ENCODE measurements around the gene ULK1.
"Not testable (repeated sequence)": the region's sequence is repeated elsewhere in the genome, so short reads cannot be mapped to it uniquely, and the experiment has no call there.

The ULK1 gene

DNA sequence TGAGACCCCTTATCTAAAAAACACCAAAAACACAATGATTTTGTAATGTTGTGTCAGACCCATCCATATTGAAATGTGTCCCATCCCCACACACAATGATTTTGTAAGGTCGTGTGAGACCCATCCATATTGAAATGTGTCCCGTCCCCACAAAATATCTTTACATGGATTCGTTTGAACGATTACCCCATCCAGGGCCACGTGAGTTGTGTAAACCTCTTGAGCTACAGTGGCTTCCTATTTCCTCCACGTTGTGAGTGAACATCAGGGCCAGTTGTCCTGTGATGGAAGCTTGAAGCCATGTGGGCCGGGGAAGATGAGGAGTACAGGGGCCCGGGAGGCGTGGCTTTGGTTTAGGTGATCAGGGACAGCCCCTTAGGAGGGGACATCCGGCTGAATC is 27.0 kb upstream of the ULK1 start:
- no peak for DNase-seq (ENCODE audit: low read depth, low spot score)
- H3K4me3 ChIP-seq (ENCODE audit: low read depth, low read length) = no peak overlapping the region
- TF ChIP-seq, protein P1, sequence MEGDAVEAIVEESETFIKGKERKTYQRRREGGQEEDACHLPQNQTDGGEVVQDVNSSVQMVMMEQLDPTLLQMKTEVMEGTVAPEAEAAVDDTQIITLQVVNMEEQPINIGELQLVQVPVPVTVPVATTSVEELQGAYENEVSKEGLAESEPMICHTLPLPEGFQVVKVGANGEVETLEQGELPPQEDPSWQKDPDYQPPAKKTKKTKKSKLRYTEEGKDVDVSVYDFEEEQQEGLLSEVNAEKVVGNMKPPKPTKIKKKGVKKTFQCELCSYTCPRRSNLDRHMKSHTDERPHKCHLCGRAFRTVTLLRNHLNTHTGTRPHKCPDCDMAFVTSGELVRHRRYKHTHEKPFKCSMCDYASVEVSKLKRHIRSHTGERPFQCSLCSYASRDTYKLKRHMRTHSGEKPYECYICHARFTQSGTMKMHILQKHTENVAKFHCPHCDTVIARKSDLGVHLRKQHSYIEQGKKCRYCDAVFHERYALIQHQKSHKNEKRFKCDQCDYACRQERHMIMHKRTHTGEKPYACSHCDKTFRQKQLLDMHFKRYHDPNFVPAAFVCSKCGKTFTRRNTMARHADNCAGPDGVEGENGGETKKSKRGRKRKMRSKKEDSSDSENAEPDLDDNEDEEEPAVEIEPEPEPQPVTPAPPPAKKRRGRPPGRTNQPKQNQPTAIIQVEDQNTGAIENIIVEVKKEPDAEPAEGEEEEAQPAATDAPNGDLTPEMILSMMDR (IDR thresholded peaks at IDR 0.05; ENCODE audit: insufficient read depth, low read length, missing control alignments) = no peak
- CTCF ChIA-PET = interaction anchor here (0.7 kb wide), 1 partner anchor 15 kb away, joined by 4 read pairs; no protein-coding TSS in a partner anchor
- POLR2A ChIA-PET = no interaction called here

DNA sequence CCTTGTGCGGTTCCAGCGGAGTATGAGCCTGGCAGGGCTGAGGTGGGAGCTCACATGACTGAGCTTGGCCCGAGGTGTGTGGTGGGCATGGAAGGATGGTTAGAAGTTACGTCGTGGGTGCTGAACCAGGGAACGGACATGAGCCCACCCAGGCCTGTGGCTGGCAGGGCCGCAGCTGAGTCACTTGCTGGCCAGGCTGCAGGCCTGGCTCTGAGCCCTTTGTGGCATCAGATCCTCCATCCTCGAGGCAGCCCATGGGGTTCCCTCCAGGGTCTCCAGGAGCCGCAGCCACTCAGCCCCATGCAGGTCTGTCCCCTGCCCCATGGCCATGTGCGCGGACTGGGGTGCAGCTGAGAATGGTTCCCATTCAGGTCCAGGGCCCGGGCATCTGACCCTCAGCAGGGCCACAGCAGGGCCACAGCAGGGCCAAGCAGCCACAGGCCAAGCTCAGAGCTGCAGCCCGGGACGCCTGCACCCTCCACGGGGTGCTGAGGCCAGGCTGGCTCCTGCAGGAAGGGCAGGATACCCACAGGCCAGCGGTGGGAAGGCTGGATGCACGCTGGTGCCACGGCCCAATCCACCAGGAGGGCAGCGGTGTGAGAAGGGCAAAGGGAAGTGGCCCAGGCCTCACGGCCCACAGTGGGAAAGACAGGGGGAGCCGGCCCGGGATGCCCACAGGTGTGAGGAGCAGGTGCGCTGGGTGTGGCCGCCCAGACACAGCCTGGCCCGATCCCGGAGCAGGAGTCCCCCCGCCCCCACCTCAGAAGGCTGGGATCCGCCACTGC is 26.3 kb upstream of the ULK1 start:
- CTCF ChIA-PET = interaction anchor here (0.7 kb wide), 1 partner anchor 14 kb away, joined by 4 read pairs; no protein-coding TSS in a partner anchor
- TF ChIP-seq, protein P1 (IDR thresholded peaks at IDR 0.05; ENCODE audit: insufficient read depth, low read length, missing control alignments) = no peak
- DNase-seq (ENCODE audit: low read depth, low spot score) = no peak
- H3K4me3 ChIP-seq (ENCODE audit: low read depth, low read length) = no peak overlapping the region
- POLR2A ChIA-PET = no interaction called here

DNA sequence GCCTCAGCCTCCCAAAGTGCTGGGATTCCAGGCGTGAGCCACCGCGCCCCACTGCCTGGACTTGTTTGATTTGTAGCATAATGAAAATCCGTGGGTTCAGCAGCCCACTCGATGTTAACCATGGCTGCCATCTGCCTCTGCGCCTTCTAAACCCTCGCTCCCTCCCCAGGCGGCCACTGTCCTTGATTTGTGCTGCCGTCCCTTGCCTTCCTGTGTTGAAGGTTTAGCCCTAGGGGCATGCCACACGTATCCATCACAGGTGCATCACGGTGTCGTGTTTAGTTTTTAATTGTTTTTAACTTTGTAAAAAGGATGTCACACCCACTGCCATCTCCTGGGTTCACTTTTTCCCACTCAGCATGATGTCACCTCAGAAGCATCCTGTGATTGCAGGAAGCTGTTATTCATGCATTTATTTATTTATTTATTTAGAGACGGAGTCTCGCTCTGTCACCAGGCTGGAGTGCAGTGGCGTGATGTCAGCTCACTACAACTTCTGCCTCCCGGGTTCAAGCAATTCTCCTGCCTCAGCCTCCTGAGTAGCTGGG is 24.5 kb upstream of the ULK1 start:
- POLR2A ChIA-PET = no interaction called here
- TF ChIP-seq, protein P1 (IDR thresholded peaks at IDR 0.05; ENCODE audit: insufficient read depth, low read length, missing control alignments) = no peak
- CTCF ChIA-PET = no interaction called here
- DNase-seq (ENCODE audit: low read depth, low spot score) = no peak
- no peak overlapping the region for H3K4me3 ChIP-seq (ENCODE audit: low read depth, low read length)

DNA sequence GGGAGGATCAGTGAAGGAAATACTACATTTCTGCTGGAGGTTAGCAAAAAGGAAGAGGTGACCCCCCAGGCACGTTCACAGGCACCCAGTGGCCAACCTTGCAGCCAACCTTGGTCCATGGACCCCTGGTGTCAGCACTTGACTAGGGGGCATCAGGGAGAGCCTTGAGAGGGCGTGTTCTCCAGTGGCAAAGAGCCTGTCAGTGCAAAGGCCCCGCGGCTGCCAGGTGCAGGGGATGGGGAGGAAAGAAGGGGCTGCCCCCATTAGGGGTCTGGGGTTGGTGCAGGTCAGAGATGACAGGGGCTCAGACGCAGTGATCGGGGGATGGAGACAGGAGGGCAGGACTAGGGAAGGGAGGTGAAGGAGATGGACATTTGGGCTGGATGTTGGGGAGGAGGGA is 22.7 kb upstream of the ULK1 start:
- no peak for DNase-seq (ENCODE audit: low read depth, low spot score)
- no peak overlapping the region for H3K4me3 ChIP-seq (ENCODE audit: low read depth, low read length)
- CTCF ChIA-PET = no interaction called here
- TF ChIP-seq, protein P1 (IDR thresholded peaks at IDR 0.05; ENCODE audit: insufficient read depth, low read length, missing control alignments) = no peak
- POLR2A ChIA-PET = interaction anchor here (1.0 kb wide), 2 partner anchors 25 to 55 kb away, joined by 3 to 6 read pairs; no protein-coding TSS in a partner anchor

DNA sequence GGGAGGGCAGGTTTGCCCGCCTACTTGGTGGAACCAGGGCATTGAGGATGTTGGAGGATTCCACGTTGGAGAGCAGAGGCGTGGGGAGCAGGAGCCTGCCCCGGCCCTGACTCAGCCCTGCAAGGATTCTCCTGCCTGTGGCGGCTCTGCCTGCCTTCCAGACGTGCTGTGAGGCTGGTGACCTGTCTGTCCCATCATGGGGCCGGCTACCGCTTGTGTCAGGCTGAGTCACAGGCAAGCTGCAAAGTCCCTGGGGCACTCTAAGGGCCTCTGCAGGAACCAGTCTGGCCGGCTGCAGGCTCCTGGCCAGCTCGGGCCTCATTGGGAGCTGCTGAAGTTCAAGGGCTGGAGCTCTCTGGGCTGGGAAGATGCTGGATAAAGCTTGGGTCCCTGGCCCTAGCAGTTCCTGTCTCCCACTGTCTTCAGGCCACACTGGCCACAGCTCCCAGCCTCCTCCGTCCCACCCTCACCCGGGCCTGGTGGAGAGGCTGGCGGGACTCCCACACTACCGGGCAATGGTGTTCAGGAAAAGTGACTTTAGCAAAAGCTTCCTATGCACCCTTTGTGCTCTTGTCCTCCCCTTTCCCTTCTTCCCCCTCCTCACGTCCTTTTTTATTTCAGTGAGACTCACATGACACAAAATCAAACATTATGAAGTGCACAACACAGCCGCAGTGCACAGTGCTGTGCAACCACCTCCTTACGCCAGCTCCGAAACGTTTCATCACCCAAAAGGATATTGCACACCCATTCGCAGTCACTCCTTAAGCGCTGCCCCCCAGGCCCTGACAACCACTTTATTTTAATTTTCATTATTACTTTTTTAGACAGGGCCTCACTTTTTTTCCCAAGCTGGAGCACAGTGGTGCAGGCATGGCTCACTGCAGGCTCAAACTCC is 22.0 kb upstream of the ULK1 start:
- ChIA-PET POLR2A (interaction anchor here (0.6 to 1.0 kb wide), 3 partner anchors 24 to 56 kb away, joined by 3 to 6 read pairs (median 3); no protein-coding TSS in a partner anchor), CTCF (no interaction called here)
- TF ChIP-seq, protein P1 (IDR thresholded peaks at IDR 0.05; ENCODE audit: insufficient read depth, low read length, missing control alignments) = no peak
- H3K4me3 ChIP-seq (ENCODE audit: low read depth, low read length) = no peak overlapping the region
- peak; percentile 69 for DNase-seq (ENCODE audit: low read depth, low spot score)

DNA sequence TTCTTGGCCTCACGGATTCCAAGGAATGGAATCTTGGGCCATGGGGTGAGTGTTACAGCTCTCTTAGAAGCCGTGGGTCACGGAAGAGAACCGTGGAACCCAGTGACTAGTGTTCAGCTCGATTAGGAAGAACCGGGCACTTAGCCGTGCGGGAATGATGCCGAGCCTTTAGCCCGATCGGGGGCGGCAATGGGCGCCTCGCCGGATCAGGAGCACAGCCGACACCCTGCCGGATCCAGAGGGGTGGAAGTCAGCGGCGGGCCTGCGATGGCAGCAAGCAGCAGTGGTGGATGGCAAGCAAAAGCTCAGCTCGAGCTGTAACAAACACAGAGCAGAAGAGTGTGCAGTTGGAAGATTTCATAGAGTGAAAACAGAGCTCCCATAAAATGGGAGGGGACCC is 21.1 kb upstream of the ULK1 start:
- DNase-seq (ENCODE audit: low read depth, low spot score) = no peak
- CTCF ChIA-PET = no interaction called here
- H3K4me3 ChIP-seq (ENCODE audit: low read depth, low read length) = no peak overlapping the region
- TF ChIP-seq, protein P1 (IDR thresholded peaks at IDR 0.05; ENCODE audit: insufficient read depth, low read length, missing control alignments) = no peak
- POLR2A ChIA-PET = no interaction called here

DNA sequence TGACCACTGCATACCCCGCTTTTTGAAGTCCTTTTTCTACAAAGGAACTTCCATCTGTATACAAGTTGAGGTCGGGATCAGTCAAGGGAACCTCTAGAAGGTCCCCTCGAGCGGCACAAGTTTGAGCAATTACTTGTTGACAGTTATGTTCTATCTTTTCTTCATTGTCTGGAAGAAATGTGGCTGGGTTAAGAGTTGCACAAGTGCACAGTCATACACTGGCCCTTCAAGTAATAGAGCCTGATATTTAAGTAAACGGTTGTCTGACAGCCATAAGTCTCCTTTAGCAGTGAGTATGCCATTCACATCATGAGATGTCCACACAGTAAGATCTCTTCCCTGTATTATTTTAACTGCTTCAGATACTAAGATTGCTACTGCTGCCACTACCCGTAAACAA is 19.4 kb upstream of the ULK1 start:
- DNase-seq (ENCODE audit: low read depth, low spot score); CTCF ChIA-PET; POLR2A ChIA-PET; H3K4me3 ChIP-seq (ENCODE audit: low read depth, low read length): not testable (repeated sequence)

DNA sequence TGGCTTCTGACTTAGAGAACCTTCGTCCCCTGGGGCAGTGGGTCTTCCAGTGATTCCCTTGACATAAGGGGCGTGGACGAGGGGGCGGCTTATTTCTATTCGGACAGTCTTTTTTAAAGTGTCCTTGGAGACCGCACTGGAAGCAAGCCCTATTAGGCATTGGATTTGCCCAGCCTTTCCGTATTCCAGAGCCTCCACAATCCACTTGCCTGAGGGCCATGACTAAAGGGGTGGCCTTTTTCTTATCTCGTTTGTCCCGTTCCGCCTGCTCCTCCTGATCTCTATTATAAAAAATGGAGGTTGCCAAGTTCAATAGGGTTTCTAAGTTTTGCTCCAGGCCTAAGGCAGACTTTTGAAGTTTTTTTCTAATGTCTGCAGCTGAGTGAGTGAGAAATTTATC is 17.2 kb upstream of the ULK1 start:
- DNase-seq (ENCODE audit: low read depth, low spot score); POLR2A ChIA-PET; CTCF ChIA-PET; H3K4me3 ChIP-seq (ENCODE audit: low read depth, low read length): not testable (repeated sequence)

DNA sequence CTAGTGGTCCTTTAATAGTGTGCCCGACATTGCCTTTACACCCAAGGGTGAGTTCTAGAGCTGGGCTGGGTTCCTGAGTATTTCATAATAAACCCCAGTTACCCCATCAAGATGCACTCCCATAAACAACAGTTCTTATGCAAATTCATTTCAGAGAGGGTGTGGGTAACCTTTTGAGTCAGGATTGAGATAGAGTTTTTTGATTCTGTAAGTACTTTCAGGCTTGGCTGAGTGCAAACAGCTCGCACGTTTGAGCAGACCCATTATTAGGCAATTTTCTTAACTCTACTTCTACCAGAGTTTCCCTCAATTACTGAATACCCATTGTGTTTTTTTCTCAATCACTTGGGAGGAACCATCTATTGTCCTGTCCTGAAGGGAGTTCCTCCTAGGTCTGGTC is 16.0 kb upstream of the ULK1 start:
- POLR2A ChIA-PET; H3K4me3 ChIP-seq (ENCODE audit: low read depth, low read length); DNase-seq (ENCODE audit: low read depth, low spot score); CTCF ChIA-PET: not testable (repeated sequence)
